DOHH2 (cell line): ENCODE results near the gene CCNI2.

Experiments
- EZH2phosphoT487 ChIP-seq: fragments of 200-600 bp; sonication (generic); IDR thresholded peaks from 2 replicates; pipeline ENCODE4 v1.6.1; 2017; ENCODE audit warnings: borderline replicate concordance, mild to moderate bottlenecking, antibody characterized with exemption, low read length, moderate library complexity, mixed read lengths
- TF ChIP-seq, protein P1 (sequence below): fragments of 200-600 bp; sonication (generic); IDR thresholded peaks from one replicate; pipeline ENCODE4 v1.5.1; 2014; ENCODE audit warnings: antibody characterized with exemption, mild to moderate bottlenecking, low read depth, low read length; ENCODE audit not compliant: poor library complexity, severe bottlenecking

- TF ChIP-seq, protein P1, sequence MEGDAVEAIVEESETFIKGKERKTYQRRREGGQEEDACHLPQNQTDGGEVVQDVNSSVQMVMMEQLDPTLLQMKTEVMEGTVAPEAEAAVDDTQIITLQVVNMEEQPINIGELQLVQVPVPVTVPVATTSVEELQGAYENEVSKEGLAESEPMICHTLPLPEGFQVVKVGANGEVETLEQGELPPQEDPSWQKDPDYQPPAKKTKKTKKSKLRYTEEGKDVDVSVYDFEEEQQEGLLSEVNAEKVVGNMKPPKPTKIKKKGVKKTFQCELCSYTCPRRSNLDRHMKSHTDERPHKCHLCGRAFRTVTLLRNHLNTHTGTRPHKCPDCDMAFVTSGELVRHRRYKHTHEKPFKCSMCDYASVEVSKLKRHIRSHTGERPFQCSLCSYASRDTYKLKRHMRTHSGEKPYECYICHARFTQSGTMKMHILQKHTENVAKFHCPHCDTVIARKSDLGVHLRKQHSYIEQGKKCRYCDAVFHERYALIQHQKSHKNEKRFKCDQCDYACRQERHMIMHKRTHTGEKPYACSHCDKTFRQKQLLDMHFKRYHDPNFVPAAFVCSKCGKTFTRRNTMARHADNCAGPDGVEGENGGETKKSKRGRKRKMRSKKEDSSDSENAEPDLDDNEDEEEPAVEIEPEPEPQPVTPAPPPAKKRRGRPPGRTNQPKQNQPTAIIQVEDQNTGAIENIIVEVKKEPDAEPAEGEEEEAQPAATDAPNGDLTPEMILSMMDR = no peak
- no peak for TF ChIP-seq EZH2phosphoT487
Observed at GRCh38 chr5:132760049-132760420, 12.8 kb downstream of the CCNI2 start.
